OCI-M1 (cell line): Measurements from ENCODE around the gene SLC29A3.
"Not testable (repeated sequence)": the region's sequence is repeated elsewhere in the genome, so short reads cannot be mapped to it uniquely, and the experiment has no call there.

Experiments
- DNase-seq: peaks from one replicate; lab custom pipeline; 2025; lab: John Stamatoyannopoulos, UW

SLC29A3 gene

GRCh38 chr10:71319042-71319799, at the start of gene SLC29A3:
Gene SLC29A3 (plus strand): TSS chr10:71319259. CDS start chr10:71319310, 51 bp downstream.
- peak; percentile 91 for DNase-seq

GRCh38 chr10:71269301-71270288, 49.5 kb upstream of the SLC29A3 start:
- DNase-seq: peak; percentile 31

- peak; percentile 87 for DNase-seq
These were observed 48.5 kb upstream of the SLC29A3 start for GRCh38 chr10:71270301-71271220.

- no peak for DNase-seq
These were observed 47.4 kb upstream of the SLC29A3 start for GRCh38 chr10:71271662-71272055.

- DNase-seq: no peak
These were observed 46.8 kb upstream of the SLC29A3 start for GRCh38 chr10:71272056-71272771.

GRCh38 chr10:71272974-71273373, 46.1 kb upstream of the SLC29A3 start:
- DNase-seq: not testable (repeated sequence)

- no peak for DNase-seq
These were observed 45.6 kb upstream of the SLC29A3 start for GRCh38 chr10:71273506-71273905.

- no peak for DNase-seq
These were observed 43.9 kb upstream of the SLC29A3 start for GRCh38 chr10:71274901-71275796.

- DNase-seq: no peak
These were observed 42.2 kb upstream of the SLC29A3 start for GRCh38 chr10:71276873-71277272.

- no peak for DNase-seq
These were observed 41.0 kb upstream of the SLC29A3 start for GRCh38 chr10:71277914-71278665.

- no peak for DNase-seq
These were observed 40.1 kb upstream of the SLC29A3 start for GRCh38 chr10:71278691-71279588.

- no peak for DNase-seq
These were observed 39.4 kb upstream of the SLC29A3 start for GRCh38 chr10:71279590-71280170.

GRCh38 chr10:71280216-71280615, 38.8 kb upstream of the SLC29A3 start:
- DNase-seq: no peak

- DNase-seq: no peak
These were observed 38.2 kb upstream of the SLC29A3 start for GRCh38 chr10:71280825-71281224.

- no peak for DNase-seq
These were observed 37.3 kb upstream of the SLC29A3 start for GRCh38 chr10:71281646-71282322.

GRCh38 chr10:71282323-71282680, 36.8 kb upstream of the SLC29A3 start:
- no peak for DNase-seq

- no peak for DNase-seq
These were observed 35.6 kb upstream of the SLC29A3 start for GRCh38 chr10:71283410-71283809.
